ENCODE measurements around the gene SGF29.
"Not testable (repeated sequence)": the region's sequence is repeated elsewhere in the genome, so short reads cannot be mapped to it uniquely, and the experiment has no call there.

Gene SGF29

GRCh38 chr16:28630905-28631304, 77.2 kb downstream of the SGF29 start:
- not testable (repeated sequence) for H3K9ac ChIP-seq (ENCODE audit: low read length); H3K27ac ChIP-seq (ENCODE audit: low read length); H3K4me3 ChIP-seq (ENCODE audit: low read length); H3K4me1 ChIP-seq (ENCODE audit: control insufficient read depth, low read depth, low read length); H3K27me3 ChIP-seq (ENCODE audit: control insufficient read depth, insufficient read depth, low read length); H3K9me3 ChIP-seq (ENCODE audit: control insufficient read depth, low read depth, low read length); H3K36me3 ChIP-seq (ENCODE audit: control insufficient read depth, low read depth, low read length)

DNA sequence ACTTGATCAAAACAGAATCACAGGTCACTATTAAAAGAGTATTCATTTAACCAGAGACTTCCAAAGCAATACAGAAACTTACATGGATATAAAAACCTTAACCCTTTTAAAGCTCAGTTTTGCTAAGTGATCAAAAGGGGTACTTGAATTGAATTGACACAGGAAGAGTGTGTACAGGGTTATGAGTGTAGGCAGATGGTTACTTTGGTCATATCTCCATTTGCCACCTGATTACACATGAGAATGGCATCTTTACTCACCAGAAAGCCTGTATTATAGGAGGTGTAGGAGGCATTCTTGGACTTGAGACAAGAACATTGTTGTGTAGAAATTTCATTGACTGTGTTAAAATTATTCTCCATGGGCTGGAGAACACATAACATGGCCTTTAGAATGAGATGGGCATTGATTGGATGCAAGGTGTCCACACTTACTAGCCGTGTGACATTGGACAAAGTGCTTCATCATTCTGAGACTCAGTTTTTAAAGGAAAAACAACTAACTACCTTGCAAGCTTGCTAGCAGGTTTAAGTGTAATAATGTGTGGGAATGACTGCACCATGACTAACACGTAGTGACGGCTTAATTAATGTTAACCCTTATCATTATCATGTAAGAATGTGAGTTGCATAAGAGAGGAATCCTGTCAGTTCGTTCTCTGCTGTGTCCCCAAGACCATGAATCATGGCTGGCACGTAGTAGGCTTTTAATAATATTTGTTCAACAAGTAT, 82.5 kb downstream of the SGF29 start:
- H3K9ac ChIP-seq (ENCODE audit: low read length); H3K4me3 ChIP-seq (ENCODE audit: low read length); H3K9me3 ChIP-seq (ENCODE audit: control insufficient read depth, low read depth, low read length); H3K36me3 ChIP-seq (ENCODE audit: control insufficient read depth, low read depth, low read length); H3K27me3 ChIP-seq (ENCODE audit: control insufficient read depth, insufficient read depth, low read length); H3K4me1 ChIP-seq (ENCODE audit: control insufficient read depth, low read depth, low read length); H3K27ac ChIP-seq (ENCODE audit: low read length): not testable (repeated sequence)

DNA sequence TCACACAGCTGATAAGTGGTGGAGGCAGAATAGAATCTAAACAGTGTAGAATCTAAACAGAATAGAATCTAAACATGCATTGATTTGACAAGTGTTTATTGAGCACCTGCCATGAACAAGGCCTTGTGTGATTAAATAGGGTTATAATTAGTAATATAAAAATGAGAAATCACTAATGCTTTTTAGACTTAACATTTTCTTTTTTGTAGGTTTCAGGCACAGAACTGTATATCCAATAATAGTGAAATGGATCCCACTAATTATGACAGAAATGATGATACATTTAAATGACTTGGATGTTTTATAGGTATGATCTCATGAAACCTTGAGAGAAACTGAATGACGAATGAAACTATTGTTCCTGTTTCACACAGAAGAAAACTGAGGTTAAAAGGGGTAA, 84.0 kb downstream of the SGF29 start, which contains the start of gene NPIPB8:
TSS of gene NPIPB8 (plus strand) at position 301 of the 400 bp plus-strand sequence. CDS start 296 bp downstream, outside the sequence.
- not testable (repeated sequence) for H3K4me1 ChIP-seq (ENCODE audit: control insufficient read depth, low read depth, low read length); H3K36me3 ChIP-seq (ENCODE audit: control insufficient read depth, low read depth, low read length); H3K27me3 ChIP-seq (ENCODE audit: control insufficient read depth, insufficient read depth, low read length); H3K4me3 ChIP-seq (ENCODE audit: low read length); H3K9ac ChIP-seq (ENCODE audit: low read length); H3K27ac ChIP-seq (ENCODE audit: low read length); H3K9me3 ChIP-seq (ENCODE audit: control insufficient read depth, low read depth, low read length)

- not testable (repeated sequence) for H3K27ac ChIP-seq (ENCODE audit: low read length); H3K4me3 ChIP-seq (ENCODE audit: low read length); H3K36me3 ChIP-seq (ENCODE audit: control insufficient read depth, low read depth, low read length); H3K9me3 ChIP-seq (ENCODE audit: control insufficient read depth, low read depth, low read length); H3K4me1 ChIP-seq (ENCODE audit: control insufficient read depth, low read depth, low read length); H3K9ac ChIP-seq (ENCODE audit: low read length); H3K27me3 ChIP-seq (ENCODE audit: control insufficient read depth, insufficient read depth, low read length)
Observed at GRCh38 chr16:28638359-28638758, 84.6 kb downstream of the SGF29 start.

- H3K9ac ChIP-seq (ENCODE audit: low read length); H3K4me1 ChIP-seq (ENCODE audit: control insufficient read depth, low read depth, low read length); H3K9me3 ChIP-seq (ENCODE audit: control insufficient read depth, low read depth, low read length); H3K27ac ChIP-seq (ENCODE audit: low read length); H3K4me3 ChIP-seq (ENCODE audit: low read length); H3K36me3 ChIP-seq (ENCODE audit: control insufficient read depth, low read depth, low read length); H3K27me3 ChIP-seq (ENCODE audit: control insufficient read depth, insufficient read depth, low read length): not testable (repeated sequence)
Observed at GRCh38 chr16:28639959-28640358, 86.2 kb downstream of the SGF29 start.
